Transverse colon (tissue), 4 donors: ENCODE results near the gene TRIP11.

ENCODE experiments used
- CTCF ChIP-seq, 5 experiments: fragments of 200-600 bp in 3 of 5; fragments of 450-650 bp in 2 of 5; sonication (generic) in 3 of 5; IDR thresholded peaks; 1 replicate in 2 of 5; 2 replicates in 3 of 5; pipeline ENCODE4 v1.5.1; 2016 to 2017; ENCODE audit warnings: antibody characterized with exemption in 5 of 5, inconsistent platforms in 3 of 5, mild to moderate bottlenecking in 2 of 5, moderate library complexity in 1 of 5
- EP300 ChIP-seq: sonication (generic); formaldehyde crosslinking; IDR thresholded peaks from one replicate; pipeline ENCODE4 v1.6.1; 2017; ENCODE audit warnings: antibody characterized with exemption, low read depth
- POLR2A ChIP-seq: fragments of 450-650 bp; IDR thresholded peaks from one replicate; pipeline ENCODE4 v1.6.1; 2016; ENCODE audit warnings: antibody characterized with exemption, mild to moderate bottlenecking, moderate library complexity
- POLR2AphosphoS5 ChIP-seq, 3 donors: sonication (generic); formaldehyde crosslinking; IDR thresholded peaks; one replicate each; pipeline ENCODE4 v1.6.1; 2016; ENCODE audit warnings: antibody characterized with exemption in 3 of 3

GRCh38 chr14:92040431-92041051 is 682 bp upstream of the TRIP11 start:
- TF ChIP-seq CTCF (IDR thresholded peaks at IDR 0.05) (no peak), POLR2A (no peak), EP300 (no peak), POLR2AphosphoS5 (IDR thresholded peaks at IDR 0.05) (peak; percentile 42 to 62 (median 45))
